DMS53 (cell line): ENCODE measurements around the gene WWC2.
"Not testable (repeated sequence)": the region's sequence is repeated elsewhere in the genome, so short reads cannot be mapped to it uniquely, and the experiment has no call there.

Source experiments
- DNase-seq: peaks from one replicate; lab custom pipeline; 2025; lab: John Stamatoyannopoulos, UW

WWC2 gene

DNA sequence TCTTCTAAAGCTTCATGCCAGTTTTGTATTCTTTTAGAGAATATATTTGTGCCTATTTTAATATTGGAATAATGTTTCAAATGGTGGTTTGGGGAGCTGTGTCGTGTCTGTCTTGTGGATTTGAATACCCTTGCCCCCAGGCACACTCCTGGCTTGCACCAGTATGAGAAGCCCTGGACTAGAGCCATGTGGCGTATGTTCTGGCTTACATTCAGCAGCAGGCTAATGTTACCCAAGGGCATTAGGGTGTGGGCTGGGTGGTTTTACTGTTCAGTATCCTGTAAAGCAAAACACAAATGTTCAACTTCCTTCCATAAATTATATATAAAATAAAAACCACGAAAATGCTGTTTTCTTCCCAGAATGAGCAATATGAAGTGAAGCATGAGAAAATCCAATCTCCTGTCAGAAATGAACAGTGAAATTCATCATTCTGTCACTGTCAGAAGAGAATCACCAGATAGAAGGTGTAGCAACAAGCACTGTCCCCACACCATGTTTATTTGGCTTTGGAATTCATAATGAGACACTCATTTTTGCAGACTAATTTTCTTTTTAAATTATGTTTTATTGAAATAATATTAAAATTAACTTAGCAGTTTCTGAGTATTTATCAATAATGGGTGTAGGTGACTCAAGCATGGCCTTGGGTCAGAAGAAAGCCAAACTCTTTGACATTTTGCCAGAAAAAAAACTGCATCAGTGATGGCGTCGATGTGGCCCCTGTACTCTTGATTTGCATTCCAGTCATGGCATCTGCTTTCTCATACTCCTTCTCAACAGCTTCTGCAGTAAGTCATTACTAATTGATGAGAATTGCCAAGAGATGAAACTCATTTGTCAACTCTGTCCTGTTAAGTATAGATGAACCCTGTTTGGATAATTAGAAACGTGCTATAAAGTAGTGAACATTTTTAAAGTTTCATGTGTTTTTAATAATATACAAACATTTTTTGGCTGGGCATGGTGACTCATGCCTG lies 43.8 kb downstream of the WWC2 start:
- no peak for DNase-seq

DNA sequence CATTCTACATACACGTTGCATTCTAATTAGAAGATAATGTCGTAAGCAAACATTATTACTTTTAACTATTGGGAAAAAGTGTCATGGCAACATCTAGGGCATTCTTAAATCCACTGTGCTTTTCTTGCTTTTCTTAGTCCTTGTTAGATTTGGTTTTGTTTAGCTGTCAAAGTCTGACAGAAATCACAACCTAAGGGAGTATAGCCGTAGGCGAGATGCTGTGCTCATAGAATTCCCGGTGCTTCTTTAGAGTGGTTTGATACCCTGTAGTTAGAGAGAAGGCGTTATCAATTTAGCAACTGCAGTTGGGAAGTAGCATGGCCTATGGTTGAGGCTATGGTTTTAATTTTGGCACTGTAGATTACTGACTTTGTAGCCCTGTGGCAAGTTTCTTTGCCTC lies 45.7 kb downstream of the WWC2 start:
- DNase-seq, result no peak

DNA sequence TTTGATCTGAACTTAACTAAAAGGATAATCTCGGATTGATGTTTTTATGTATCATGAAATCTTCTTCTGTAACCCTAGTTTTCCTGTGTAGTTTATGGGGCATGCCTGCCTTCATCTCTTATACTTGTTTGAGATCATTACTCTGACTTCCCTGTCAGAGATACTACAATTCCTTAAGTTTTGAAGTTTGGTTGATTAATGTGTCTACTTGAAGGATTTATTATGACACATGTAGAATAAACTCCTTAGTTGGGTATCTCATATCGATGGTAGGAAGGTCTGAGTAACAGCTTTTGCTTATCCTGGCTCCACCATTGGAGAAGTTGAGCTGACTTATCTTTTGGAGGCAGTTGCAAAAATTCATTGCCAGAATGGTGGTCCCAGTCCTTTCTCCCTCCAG lies 46.7 kb downstream of the WWC2 start:
- no peak for DNase-seq

DNA sequence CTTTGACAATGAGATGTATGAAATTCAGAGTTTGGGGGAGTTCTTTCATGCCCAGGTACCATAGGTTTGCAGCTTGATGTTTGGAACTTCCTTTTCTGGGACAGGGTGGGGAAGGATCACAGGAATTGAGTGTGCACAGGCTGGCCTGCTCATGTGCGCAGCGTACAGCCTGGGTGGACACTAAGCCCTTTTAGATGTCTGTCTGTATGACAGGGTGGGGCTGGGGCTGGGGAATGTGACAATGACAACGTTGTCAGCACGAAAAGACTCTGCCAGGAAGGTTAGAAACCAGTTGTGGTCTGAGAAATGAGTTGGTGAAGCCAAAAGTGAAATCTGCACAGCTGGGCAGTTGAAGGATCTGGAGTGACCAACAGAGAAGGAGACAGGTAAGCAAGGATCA lies 47.4 kb downstream of the WWC2 start:
- no peak for DNase-seq

DNA sequence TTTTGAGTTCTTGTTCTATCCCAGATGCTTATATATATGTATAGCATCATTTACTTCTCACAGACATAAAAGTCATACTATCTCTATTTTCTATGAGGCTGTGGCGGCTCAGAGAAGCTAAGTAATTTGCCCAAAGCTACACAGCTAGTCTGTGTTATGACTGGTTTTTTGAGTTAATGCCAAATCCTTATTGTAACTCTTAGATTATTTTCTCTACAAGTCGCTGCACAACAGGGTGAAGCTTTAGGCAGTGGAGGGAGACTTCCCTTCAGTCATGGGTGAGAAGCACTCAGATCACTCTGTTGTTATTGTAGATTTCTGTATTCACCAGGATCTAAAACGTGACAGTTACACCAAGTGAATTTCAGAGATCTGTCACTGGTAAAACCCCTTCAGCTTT lies 48.1 kb downstream of the WWC2 start:
- DNase-seq, result no peak

DNA sequence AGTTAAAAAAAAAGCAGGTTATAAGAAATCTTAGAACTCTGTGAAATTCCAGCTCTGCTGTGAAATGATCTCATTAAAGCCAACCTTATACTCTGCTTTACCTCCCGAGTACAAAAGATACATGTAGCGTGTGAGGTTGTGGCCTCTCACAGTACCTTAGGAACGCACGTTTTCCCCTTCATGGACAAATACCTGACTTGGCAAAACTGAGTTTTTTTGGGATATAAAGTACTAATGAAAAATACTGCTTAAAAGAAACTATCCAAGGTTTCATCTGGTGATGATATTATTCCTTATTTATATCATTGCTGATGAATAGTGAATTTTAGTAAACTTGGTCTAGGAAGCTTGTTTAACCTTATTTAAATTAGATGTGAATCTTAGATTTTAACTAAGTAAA lies 48.9 kb downstream of the WWC2 start:
- DNase-seq, result no peak

DNA sequence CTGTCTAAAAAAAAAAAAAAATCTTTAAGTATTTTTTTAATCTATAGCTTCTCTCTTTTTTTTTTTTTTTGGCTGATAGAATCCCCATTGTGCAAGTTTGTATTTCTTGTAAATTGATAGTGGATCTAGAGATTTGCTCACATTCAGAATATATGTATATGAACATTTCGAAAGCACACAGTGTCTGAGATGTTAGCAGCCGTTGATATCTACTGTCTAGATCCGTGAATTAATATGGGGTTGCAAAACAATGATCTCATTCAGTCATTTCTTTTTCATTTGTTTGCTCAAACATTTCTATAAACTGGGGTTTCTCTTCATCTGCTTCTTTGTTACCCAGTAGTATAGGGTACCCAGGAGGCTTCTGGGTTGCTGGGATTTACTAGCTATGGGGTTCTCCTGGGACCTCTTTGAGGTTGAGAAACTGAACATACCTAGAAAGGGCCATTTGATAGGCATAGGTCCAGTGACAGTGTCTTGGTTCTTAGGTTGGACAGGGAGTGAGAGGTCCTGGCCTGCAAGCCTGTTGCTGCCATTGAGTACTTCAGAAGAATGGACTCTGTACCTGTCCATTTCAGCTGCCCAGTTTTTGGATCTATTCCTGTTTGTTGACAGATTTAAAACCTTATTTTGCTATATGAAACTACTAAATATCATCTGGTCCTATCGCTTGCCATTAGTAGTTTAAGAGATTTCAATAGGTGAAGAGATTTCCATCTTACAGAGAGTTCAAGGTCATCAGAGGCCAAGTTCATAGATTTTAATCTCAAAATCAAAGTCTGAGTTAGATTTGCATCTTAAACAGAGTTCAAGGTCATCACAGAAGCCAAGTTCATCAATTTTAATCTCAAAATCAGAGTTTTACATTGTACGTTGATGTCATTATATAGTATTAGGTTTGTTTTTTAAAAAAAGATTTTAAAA lies 50.8 kb downstream of the WWC2 start:
- DNase-seq, result no peak

DNA sequence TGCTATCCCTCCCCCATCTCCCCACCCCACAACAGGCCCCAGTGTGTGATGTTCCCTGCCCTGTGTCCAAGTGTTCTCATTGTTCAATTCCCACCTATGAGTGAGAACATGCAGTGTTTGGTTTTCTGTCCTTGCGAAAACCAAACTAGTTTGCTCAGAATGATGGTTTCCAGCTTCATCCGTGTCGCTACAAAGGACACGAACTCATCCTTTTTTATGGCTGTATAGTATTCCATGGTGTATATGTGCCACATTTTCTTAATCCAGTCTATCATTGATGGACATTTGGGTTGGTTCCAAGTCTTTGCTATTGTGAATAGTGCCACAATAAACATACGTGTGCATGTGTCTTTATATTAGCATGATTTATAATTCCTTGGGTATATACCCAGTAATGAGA lies 51.6 kb downstream of the WWC2 start:
- DNase-seq, result not testable (repeated sequence)

DNA sequence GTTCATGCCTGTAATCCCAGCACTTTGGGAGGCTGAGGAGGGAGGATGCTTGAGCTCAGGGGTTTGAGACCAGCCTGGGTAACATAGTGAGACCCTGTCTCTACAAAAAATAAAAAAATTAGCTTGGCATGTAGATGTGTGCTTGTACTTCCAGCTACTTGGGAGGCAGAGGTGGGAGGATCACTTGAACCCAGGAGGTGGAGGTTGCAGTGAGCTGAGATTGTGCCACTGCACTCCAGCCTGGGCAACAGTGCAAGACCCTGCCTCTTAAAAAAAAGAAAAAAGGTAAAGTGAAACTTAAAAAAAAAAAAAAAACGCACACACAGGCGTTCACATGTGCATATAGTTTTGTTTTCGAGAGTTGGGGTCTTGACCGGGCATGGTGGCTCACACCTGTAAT lies 53.2 kb downstream of the WWC2 start:
- DNase-seq, result not testable (repeated sequence)

DNA sequence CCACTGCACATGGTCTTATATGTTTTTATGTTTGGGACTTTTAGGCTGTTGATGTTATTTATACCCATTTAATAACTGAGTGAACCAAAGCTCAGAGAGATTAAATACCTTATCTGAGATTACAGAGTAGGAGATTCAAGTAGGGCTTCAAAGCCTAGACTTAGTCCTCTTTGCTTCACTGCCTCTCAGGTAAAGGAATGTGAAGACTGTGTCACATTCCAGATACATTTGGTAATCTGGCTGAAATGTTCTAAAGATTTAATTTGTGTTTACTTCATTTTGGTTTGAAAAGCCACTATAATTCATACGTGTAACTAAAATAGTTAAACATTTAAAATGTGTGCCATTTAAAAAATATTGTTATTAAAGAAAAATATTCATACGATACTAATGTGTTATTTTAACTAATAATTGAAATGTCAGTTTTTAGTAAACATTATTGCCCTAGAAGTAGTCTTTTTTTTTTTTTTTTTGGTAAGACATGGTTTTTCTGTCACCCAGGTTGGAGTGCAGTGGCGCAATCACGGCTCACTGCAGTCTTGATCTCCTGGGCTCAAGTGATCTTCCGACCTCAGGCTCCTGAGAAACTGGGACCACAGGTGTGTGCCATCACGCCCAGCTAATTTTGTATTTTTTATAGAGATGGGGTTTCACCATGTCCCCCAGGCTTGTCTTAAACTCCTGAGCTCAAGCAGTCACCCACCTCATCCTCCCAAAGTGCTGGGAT lies 54.3 kb downstream of the WWC2 start:
- no peak for DNase-seq

DNA sequence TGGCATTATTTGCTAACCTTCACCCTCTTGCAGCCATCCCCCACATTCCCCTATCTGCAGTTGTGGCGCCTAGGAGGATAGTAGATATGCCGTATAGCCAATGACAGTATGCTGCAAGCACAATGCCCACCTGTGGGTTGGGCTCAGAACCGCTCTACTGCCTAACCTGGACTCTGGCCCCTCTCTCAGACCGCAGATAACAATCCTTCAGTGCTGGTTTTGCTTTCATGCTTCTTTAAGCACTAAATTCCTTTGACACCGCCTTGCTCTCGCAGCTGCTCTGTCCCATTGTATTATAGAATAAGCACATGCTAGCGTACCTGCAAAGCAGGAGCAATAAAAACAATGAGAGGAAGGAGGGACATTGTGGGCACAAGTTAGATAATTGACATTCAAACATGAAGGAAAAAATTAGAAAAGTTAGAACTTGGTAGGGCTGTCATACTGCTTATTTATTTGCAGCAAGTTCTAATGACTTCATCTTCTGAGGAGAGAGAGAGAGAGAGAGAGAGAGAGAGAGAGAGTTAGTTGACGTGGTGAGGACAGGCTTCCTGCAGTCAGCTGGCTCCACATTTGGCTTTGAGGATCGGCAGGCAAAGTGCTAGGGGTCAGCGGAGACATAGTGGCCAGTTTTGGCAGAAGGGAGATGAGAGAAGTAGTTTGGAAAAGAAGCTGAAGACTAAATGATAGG lies 55.8 kb downstream of the WWC2 start:
- peak; percentile 18 for DNase-seq

DNA sequence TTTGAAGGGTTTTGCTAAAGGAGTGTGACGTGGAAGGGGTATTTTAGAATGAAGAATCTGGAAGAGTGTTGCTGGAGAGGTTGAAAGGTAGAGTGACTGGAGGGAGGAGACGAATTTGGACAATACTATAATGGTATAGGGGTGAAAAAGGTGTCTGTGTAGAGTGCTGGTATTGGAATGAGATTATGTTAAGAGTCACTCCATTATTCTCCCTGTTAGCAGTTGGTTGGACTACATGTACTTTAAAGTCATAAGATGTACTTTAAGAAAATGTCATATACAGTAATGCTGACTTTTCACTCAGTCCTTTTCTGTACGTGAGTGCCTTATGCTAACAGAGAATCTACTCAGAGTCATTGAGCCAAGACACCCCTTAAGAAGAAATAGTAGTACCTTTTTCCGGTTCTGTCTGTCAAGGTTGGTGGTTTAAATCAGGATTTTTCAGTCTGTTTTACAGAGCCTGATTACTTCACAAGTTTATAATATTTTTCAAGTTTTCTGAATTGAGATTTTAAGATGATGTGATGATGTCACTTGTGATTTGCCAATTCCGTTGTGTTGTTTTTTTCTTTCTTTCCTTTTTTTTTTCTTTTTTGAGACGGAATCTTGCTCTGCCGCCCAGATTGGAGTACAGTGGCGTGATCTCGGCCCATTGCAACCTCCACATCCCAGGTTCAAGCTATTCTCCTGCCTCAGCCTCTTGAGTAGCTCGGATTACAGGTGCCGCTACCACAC lies 56.6 kb downstream of the WWC2 start:
- no peak for DNase-seq

DNA sequence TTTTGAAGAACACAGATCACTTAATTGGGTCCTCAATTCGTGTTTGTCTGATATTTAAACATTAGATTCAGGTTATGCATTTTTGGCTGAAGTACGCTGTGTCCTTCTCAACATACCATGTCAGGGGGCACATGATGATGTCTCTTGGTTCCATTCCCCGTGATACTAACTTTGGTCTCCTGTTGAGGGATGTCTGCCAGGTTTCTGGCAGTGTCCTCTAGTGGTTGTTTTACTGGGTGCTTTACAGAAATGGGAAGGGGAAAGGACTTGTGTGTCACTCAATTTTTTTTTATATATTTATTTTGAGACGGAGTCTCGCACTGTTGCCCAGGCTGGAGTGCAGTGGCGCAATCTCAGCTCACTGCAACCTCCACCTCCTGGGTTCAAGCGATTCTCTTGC lies 58.2 kb downstream of the WWC2 start:
- DNase-seq, result no peak

DNA sequence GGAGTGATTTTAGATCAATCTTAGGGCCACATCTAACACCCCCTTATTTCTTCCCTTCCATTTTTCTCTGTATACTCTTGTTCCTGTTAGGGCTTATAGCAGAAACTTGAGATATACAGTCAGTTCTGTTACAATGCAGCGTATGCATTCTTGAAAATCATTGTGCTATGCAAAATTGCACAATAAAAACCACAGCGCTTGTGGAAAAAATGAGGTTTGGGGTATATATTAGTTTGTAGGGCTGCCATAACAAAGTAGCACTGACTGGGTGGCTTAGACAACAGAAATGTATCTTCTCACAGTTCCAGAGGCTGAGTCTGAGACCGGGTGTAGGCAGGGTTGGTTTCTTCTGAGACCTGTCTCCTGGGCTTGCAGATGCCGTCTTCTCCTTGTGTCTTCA lies 59.0 kb downstream of the WWC2 start:
- no peak for DNase-seq

DNA sequence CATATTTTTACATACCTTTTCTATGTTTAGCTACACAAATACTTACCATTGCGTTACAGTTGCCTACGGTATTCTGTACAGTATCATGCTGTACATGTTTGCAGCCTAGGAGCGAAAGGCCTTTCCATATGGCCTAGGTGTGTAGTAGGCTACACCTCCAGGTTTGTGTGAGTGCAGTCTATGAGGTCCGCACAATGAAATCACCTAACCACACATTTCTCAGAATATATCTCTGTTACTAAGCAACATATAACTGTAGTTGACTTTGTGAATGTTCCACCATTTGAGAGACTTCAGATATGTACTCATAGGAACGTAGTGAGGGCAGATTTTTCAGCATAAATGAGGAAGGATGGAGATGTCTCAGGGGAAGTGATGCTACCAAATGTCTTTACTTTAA lies 62.6 kb downstream of the WWC2 start:
- no peak for DNase-seq

DNA sequence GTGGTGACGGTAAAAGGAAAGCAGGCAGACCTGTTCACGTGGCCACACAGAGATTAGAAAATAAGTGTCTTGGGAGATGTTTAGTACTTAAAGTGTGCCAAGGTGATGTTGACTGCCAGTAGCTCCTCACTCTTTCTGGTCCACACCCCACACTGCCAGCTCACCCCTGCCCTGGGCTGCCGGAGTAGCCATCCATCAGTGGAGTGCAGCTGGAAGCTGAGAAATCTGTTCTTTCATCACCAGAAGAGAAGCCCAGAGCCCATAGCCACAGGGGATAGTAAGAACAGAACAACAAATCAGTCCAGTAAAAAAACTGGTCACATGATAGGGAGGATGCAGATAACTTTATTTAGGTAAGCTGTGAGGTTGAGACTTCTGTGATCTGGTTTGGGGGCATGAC lies 64.1 kb downstream of the WWC2 start:
- no peak for DNase-seq

DNA sequence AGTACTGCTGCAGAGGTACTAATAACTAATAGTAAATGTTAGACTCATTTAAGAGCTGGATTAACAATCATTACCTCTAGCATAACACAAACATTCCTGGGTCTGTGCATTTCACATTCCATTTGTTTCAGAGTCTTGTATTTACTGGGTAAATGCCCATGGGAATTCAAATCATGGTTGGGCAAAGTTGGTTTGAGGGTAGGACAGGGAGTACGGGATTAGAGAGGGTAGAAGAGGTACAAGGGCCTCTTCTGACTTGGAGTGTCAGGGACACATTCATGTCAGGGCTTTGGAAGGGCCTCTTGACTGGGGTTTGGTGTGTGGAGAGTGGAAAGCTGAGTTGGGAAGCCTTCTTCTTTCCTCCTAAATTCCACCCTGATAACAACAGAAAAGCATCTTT lies 65.9 kb downstream of the WWC2 start:
- no peak for DNase-seq

DNA sequence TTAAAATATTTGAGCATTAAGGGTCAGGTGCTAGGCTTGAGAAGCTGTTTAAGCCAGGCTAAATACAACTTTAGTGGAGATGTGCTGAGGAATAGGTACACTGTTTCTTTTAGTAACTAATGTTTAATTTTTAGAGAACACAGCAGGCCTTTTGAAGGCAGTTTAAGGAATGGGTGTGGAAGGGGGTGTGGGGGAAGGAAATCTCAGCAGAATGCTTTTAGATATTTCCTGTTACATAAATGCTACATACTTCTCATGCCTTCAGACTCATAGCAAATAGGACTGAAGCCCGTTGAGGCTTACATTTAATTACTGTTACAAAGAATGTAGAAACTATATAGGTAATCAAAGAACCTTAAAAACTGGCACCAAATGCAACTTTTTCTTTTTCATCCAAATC lies 66.3 kb downstream of the WWC2 start:
- DNase-seq, result no peak

DNA sequence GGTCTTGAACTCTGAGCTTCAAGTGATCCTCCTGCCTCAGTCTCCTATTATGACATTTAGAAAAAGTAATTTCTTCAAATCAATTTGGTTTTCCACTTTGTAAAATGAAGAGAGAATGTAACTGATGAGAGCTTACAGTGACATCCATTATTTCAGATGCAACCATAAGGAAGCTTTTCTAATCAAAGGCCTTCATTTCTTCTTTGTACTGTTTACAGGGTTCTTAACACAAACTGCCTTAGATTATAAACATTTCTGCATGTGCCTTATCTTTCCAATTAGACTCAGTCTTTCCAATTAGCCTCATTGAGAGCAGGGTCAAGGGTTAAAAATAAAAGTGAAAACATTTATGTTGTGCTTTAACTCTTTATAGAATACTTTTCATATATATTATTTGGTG lies 71.8 kb downstream of the WWC2 start:
- no peak for DNase-seq

DNA sequence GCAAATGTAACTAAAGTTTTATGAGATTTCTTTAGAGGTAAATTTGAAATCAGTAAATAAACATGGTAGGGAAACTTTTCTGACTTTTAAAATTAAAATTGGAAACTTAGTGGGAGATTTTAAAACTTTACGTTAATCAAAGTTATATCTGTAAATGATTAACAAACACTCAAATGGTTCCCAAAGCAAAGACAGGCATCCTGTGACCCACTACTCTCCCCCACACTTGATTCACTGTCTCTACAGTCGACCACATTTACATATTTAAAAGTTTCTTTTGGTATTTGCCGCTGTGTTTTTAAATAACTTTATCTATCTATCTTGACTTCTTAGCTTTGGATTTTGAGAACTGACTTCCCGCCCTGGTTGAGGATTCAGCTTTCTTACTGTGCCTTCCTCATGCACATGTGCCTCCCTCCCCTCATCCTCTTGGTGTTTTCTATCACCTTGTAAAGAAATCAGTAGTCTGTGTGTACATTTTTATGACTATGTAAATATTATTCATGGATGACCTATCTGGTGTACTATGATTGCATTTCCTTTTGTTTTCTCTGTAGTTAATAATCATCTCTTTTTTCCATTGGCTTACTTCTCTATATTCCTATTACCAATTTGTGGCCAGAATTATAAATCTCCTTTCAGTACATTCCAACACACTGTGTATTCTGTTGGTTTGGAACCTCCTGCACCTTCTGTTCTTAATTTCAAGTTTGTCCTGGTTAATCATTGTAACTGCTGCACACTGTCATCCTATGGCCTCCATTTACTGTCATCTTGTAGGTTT lies 72.6 kb downstream of the WWC2 start:
- peak; percentile 61 for DNase-seq
